ENCODE measurements around the gene CD83. TPM values are rescaled to one million over a fixed set of nuclear protein-coding genes. Genes with fewer than 3 reads are reported as not detected.

CD83 gene
- total RNA-seq, 1 experiment from 2014 or later: 1.0 TPM

DNA sequence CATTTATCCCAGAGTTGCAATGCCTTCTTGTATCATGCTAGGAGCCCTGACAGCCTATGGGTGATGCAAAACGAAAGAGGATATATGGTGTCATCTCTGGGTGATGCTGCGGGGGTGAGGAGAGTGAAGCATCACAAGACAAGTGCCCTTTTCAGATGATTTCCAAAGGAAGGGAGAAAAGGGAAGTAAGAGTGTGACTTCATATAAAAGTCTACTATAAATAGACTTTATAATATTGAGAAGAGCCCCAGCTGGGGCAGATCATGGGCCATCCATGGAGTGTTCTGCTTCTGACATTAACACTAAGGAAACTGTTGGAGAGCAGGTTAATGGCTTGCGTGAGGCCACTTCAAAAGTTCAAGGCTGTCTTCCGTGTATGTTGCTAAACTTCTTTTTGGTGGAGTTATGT lies 4.4 kb downstream of the CD83 start:
- H3K27me3 ChIP-seq (replicated peaks; ENCODE audit: control insufficient read depth, insufficient read depth, low read length): no peaks in the 10 kb centered on the region
- no peak for DNase-seq
- intact Hi-C loops (cut with micrococcal nuclease; ENCODE audit: unreplicated experiment): loop anchor here (10.0 kb wide), 1 partner anchor 93 kb away; no protein-coding TSS in a partner anchor
- H3K9me3 ChIP-seq: no peaks in the 10 kb centered on the region
- no peaks in the 10 kb centered on the region for H3K36me3 Mint-ChIP-seq (ENCODE audit: insufficient read depth, unreplicated experiment)
- POLR2A ChIA-PET: no interaction called here
- H3K4me3 Mint-ChIP-seq (ENCODE audit: unreplicated experiment): no peak overlapping the region
- no peak overlapping the region for H3K4me3 ChIP-seq (ENCODE audit: low read depth, low read length)
- no peaks in the 10 kb centered on the region for H3K36me3 ChIP-seq (ENCODE audit: control insufficient read depth, insufficient read depth, low read length)
- peaks cover 4% of the 10 kb centered on the region for H3K27me3 Mint-ChIP-seq (ENCODE audit: insufficient read depth, unreplicated experiment)
- no peak overlapping the region for H3K27ac Mint-ChIP-seq (ENCODE audit: unreplicated experiment)
- H3K9me3 Mint-ChIP-seq (ENCODE audit: unreplicated experiment): no peaks in the 10 kb centered on the region
- no TSS peak for BruUV-seq (replicated peaks)
- no peaks in the 10 kb centered on the region for H3K4me1 Mint-ChIP-seq (ENCODE audit: low read depth, unreplicated experiment)
- peaks cover 4% of the 10 kb centered on the region; the same call in 1 of the 2 replicates for H3K4me1 ChIP-seq
- TF ChIP-seq, protein P1, sequence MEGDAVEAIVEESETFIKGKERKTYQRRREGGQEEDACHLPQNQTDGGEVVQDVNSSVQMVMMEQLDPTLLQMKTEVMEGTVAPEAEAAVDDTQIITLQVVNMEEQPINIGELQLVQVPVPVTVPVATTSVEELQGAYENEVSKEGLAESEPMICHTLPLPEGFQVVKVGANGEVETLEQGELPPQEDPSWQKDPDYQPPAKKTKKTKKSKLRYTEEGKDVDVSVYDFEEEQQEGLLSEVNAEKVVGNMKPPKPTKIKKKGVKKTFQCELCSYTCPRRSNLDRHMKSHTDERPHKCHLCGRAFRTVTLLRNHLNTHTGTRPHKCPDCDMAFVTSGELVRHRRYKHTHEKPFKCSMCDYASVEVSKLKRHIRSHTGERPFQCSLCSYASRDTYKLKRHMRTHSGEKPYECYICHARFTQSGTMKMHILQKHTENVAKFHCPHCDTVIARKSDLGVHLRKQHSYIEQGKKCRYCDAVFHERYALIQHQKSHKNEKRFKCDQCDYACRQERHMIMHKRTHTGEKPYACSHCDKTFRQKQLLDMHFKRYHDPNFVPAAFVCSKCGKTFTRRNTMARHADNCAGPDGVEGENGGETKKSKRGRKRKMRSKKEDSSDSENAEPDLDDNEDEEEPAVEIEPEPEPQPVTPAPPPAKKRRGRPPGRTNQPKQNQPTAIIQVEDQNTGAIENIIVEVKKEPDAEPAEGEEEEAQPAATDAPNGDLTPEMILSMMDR (IDR thresholded peaks at IDR 0.05; ENCODE audit: insufficient read depth in 1 of 2, low read depth in 1 of 2, low read length in 1 of 2, severe bottlenecking in 1 of 2, unreplicated experiment in 1 of 2): no peak
- CTCF ChIA-PET: no interaction called here

DNA sequence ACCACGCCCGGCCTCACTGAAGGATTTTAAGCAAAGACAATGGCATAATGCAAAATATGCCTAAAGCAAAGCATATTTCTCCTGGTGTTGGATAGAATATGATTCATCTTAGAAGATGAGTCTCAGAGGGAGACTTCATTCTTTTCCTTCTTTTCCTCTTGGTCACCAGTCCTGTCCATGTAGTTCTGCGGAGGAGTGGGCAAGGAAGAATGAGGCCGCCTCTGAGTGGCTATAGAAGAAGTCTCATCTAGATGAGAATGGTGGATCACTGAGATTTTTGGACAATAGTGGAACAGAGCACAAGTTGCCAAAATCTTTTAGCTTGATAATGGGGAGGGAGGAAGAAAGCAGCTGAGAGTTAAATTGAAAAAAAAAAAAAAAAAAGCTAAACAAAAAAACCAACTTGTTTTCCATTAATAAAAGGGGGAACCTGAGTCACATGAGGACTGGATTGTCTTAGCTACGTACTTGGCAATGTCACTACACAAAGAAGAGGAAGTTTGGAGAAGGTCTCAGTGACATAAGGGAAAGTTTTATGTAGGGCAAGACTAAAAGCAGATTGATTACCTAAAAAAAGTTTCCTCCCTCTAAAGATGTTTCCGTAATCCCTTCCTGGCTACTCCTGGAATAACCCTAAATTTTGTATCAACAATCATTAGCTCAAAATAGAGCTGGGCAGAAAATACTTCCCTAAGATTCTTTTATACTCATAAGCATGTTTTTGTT lies 6.0 kb downstream of the CD83 start:
- Mint-ChIP-seq H3K4me3 (ENCODE audit: unreplicated experiment) (no peak overlapping the region), H3K27me3 (ENCODE audit: insufficient read depth, unreplicated experiment) (no peaks in the 10 kb centered on the region), H3K36me3 (ENCODE audit: insufficient read depth, unreplicated experiment) (no peaks in the 10 kb centered on the region), H3K4me1 (ENCODE audit: low read depth, unreplicated experiment) (no peaks in the 10 kb centered on the region), H3K27ac (ENCODE audit: unreplicated experiment) (no peak overlapping the region), H3K9me3 (ENCODE audit: unreplicated experiment) (no peaks in the 10 kb centered on the region)
- intact Hi-C loops (cut with micrococcal nuclease; ENCODE audit: unreplicated experiment): loop anchor here (10.0 kb wide), 1 partner anchor 91 kb away; no protein-coding TSS in a partner anchor
- Histone ChIP-seq H3K4me1 (no peaks in the 10 kb centered on the region), H3K36me3 (ENCODE audit: control insufficient read depth, insufficient read depth, low read length) (no peaks in the 10 kb centered on the region), H3K27me3 (replicated peaks; ENCODE audit: control insufficient read depth, insufficient read depth, low read length) (no peaks in the 10 kb centered on the region), H3K9me3 (no peaks in the 10 kb centered on the region), H3K4me3 (ENCODE audit: low read depth, low read length) (no peak overlapping the region)
- CTCF ChIA-PET: no interaction called here
- TF ChIP-seq, protein P1 (IDR thresholded peaks at IDR 0.05; ENCODE audit: insufficient read depth in 1 of 2, low read depth in 1 of 2, low read length in 1 of 2, severe bottlenecking in 1 of 2, unreplicated experiment in 1 of 2): no peak
- BruUV-seq (replicated peaks): no TSS peak
- POLR2A ChIA-PET: interaction anchor here (0.6 kb wide), 1 partner anchor 1390 kb away, joined by 6 read pairs; no protein-coding TSS in a partner anchor
- DNase-seq: no peak

DNA sequence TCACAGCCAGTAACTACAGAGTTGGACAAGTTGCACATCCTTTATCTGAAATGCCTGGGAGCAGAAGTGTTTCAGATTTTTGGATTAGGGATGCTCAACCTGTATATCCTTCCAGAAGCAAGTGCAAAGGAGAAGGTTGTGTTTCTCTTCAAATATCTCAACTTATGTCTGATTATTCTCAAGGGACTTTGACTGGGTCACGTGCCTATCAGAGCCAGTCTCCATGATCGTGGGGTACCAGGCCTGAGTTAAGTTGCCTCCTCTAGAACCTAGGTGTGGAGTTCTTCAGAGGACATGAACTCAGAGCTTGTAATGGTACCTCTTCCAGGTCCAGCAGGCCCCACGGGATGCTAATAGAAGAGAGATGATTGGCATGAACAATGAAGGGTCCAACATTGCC lies 7.8 kb downstream of the CD83 start:
- Mint-ChIP-seq H3K27me3 (ENCODE audit: insufficient read depth, unreplicated experiment) (no peaks in the 10 kb centered on the region), H3K36me3 (ENCODE audit: insufficient read depth, unreplicated experiment) (no peaks in the 10 kb centered on the region), H3K9me3 (ENCODE audit: unreplicated experiment) (no peaks in the 10 kb centered on the region), H3K27ac (ENCODE audit: unreplicated experiment) (no peak overlapping the region), H3K4me1 (ENCODE audit: low read depth, unreplicated experiment) (no peaks in the 10 kb centered on the region), H3K4me3 (ENCODE audit: unreplicated experiment) (no peak overlapping the region)
- TF ChIP-seq, protein P1 (IDR thresholded peaks at IDR 0.05; ENCODE audit: insufficient read depth in 1 of 2, low read depth in 1 of 2, low read length in 1 of 2, severe bottlenecking in 1 of 2, unreplicated experiment in 1 of 2): no peak
- no peaks in the 10 kb centered on the region for H3K9me3 ChIP-seq
- BruUV-seq (replicated peaks): no TSS peak
- H3K4me1 ChIP-seq: no peaks in the 10 kb centered on the region
- H3K36me3 ChIP-seq (ENCODE audit: control insufficient read depth, insufficient read depth, low read length): no peaks in the 10 kb centered on the region
- ChIA-PET POLR2A (no interaction called here), CTCF (no interaction called here)
- no peak for DNase-seq
- H3K4me3 ChIP-seq (ENCODE audit: low read depth, low read length): no peak overlapping the region
- intact Hi-C loops (cut with micrococcal nuclease; ENCODE audit: unreplicated experiment): loop anchor here (10.0 kb wide), 1 partner anchor 89 kb away; no protein-coding TSS in a partner anchor
- no peaks in the 10 kb centered on the region for H3K27me3 ChIP-seq (replicated peaks; ENCODE audit: control insufficient read depth, insufficient read depth, low read length)

Data from Caco-2 (cell line).